H1 (cell line): ENCODE data around the gene KLHL15. TPM values are rescaled to one million over a fixed set of nuclear protein-coding genes. Genes with fewer than 3 reads are reported as not detected.

Experiments used
- CTCF ChIA-PET: fragments of 300-600 bp; sonication (Branson Sonifier 250); formaldehyde crosslinking; loops from one replicate; lab custom pipeline; 2021; ENCODE audit not compliant: partially characterized antibody; lab: Charles Lee
- POLR2A ChIA-PET: fragments of 300-600 bp; sonication (Branson Sonifier 250); formaldehyde crosslinking; loops from one replicate; lab custom pipeline; 2021; ENCODE audit warnings: inconsistent platforms; ENCODE audit not compliant: partially characterized antibody; lab: Charles Lee
- DNase-seq, 2 experiments: peaks; one replicate each; pipeline versions ENCODE4 v3.0.0 to v3.0.0-alpha.2; 2010 to 2022; ENCODE audit warnings: low spot score in 2 of 2, low read depth in 1 of 2, mixed read lengths in 1 of 2
- FAIRE-seq: peaks from 2 replicates; lab custom pipeline; 2011; peaks lifted over from hg19 to GRCh38; lab: Jason Lieb, UNC
- H2AFZ ChIP-seq: 2 replicates; pipeline ENCODE4 v1.8.1; 2012; ENCODE audit warnings: low read length, inconsistent platforms
- H2AK5ac ChIP-seq: 2 replicates; pipeline ENCODE4 v1.6.1; 2013; ENCODE audit warnings: low read depth, low read length
- H2BK120ac ChIP-seq: replicated peaks from 2 replicates; pipeline ENCODE3; 2013; ENCODE audit warnings: low read depth, low read length, inconsistent platforms
- H2BK12ac ChIP-seq: 2 replicates; pipeline ENCODE4 v1.6.1; 2013; ENCODE audit warnings: low read depth, low read length
- H2BK15ac ChIP-seq: 2 replicates; pipeline ENCODE4 v1.6.1; 2013; ENCODE audit warnings: low read length
- H2BK20ac ChIP-seq: 2 replicates; pipeline ENCODE4 v1.6.1; 2013; ENCODE audit warnings: low read length
- H2BK5ac ChIP-seq: 2 replicates; pipeline ENCODE4 v1.6.1; 2013; ENCODE audit warnings: low read depth, low read length
- H3K14ac ChIP-seq: 2 replicates; pipeline ENCODE4 v1.6.1; 2013; ENCODE audit warnings: inconsistent platforms; ENCODE audit not compliant: insufficient read length
- H3K18ac ChIP-seq: 2 replicates; pipeline ENCODE4 v1.6.1; 2013; ENCODE audit warnings: low read length; ENCODE audit errors: extremely low read depth
- H3K23ac ChIP-seq: 2 replicates; pipeline ENCODE4 v1.6.1; 2013; ENCODE audit warnings: inconsistent platforms; ENCODE audit not compliant: insufficient read length
- H3K23me2 ChIP-seq: 2 replicates; pipeline ENCODE4 v1.6.1; 2013; ENCODE audit warnings: low read depth, low read length
- H3K27ac ChIP-seq: 2 replicates; pipeline ENCODE4 v1.6.1; 2011; ENCODE audit warnings: low read depth, low read length, inconsistent platforms
- H3K27me3 ChIP-seq, 4 experiments: replicated peaks in 1 of 4; 1 replicate in 1 of 4; 2 replicates in 3 of 4; pipeline versions ENCODE4 v1.6.1 to v1.8.1; 2011 to 2013; ENCODE audit warnings: low read length in 3 of 4, mild to moderate bottlenecking in 3 of 4, inconsistent platforms in 2 of 4, mixed read lengths in 2 of 4, moderate library complexity in 1 of 4; ENCODE audit not compliant: control insufficient read depth in 3 of 4, insufficient read depth in 3 of 4; ENCODE audit errors: extremely low read depth in 1 of 4
- H3K36me3 ChIP-seq, 4 experiments: 2 replicates each; pipeline versions ENCODE4 v1.6.1 to v1.8.1; 2011 to 2013; ENCODE audit warnings: mild to moderate bottlenecking in 4 of 4, low read length in 3 of 4, moderate library complexity in 2 of 4, control low read depth in 1 of 4, inconsistent platforms in 1 of 4; ENCODE audit not compliant: insufficient read depth in 4 of 4, control insufficient read depth in 2 of 4
- H3K4ac ChIP-seq: replicated peaks from 2 replicates; pipeline ENCODE3; 2013; ENCODE audit warnings: low read length, low read depth, mixed read lengths, inconsistent platforms; ENCODE audit not compliant: insufficient read length
- H3K4me1 ChIP-seq, 4 experiments: replicated peaks in 1 of 4; 1 replicate in 1 of 4; 2 replicates in 3 of 4; pipeline versions ENCODE4 v1.6.1 to v1.8.1; 2011 to 2013; ENCODE audit warnings: low read length in 3 of 4, inconsistent platforms in 2 of 4, mixed read lengths in 1 of 4; ENCODE audit not compliant: insufficient read depth in 4 of 4, control insufficient read depth in 3 of 4
- H3K4me2 ChIP-seq, 2 experiments: 2 replicates each; pipeline versions ENCODE4 v1.6.1 to v1.8.1; 2011 to 2013; ENCODE audit warnings: low read depth in 2 of 2, low read length in 2 of 2, control low read depth in 1 of 2, inconsistent platforms in 1 of 2, mild to moderate bottlenecking in 1 of 2; ENCODE audit not compliant: insufficient read depth in 1 of 2
- H3K4me3 ChIP-seq, 4 experiments: fragments of 200-600, 300-600 bp in 1 of 4; sonication (generic), shearing (Covaris generic), sonication (Bioruptor Twin) in 1 of 4; 2 replicates each; pipeline versions ENCODE4 v1.5.1 to v1.8.1; 2011 to 2016; ENCODE audit warnings: low read length in 4 of 4, low read depth in 3 of 4, control low read depth in 2 of 4, inconsistent platforms in 2 of 4, mild to moderate bottlenecking in 2 of 4, mixed read lengths in 1 of 4, moderate library complexity in 1 of 4; ENCODE audit not compliant: insufficient read depth in 2 of 4; ENCODE audit errors: extremely low read depth in 1 of 4
- H3K56ac ChIP-seq: replicated peaks from 2 replicates; pipeline ENCODE3; 2013; ENCODE audit warnings: low read depth, mild to moderate bottlenecking, mixed read lengths, low read length, inconsistent platforms; ENCODE audit not compliant: insufficient read length
- H3K79me1 ChIP-seq: 2 replicates; pipeline ENCODE4 v1.6.1; 2013; ENCODE audit warnings: low read depth, low read length, control low read depth
- H3K79me2 ChIP-seq, 2 experiments: 2 replicates each; pipeline versions ENCODE4 v1.6.1 to v1.8.1; 2012 to 2013; ENCODE audit warnings: low read length in 2 of 2, mild to moderate bottlenecking in 2 of 2, inconsistent platforms in 1 of 2; ENCODE audit not compliant: insufficient read depth in 2 of 2, control insufficient read depth in 1 of 2
- H3K9ac ChIP-seq, 4 experiments: replicated peaks in 1 of 4; 1 replicate in 1 of 4; 2 replicates in 3 of 4; pipeline versions ENCODE4 v1.6.1 to v1.8.1; 2011 to 2013; ENCODE audit warnings: low read depth in 3 of 4, low read length in 3 of 4, control low read depth in 2 of 4, mild to moderate bottlenecking in 2 of 4, moderate library complexity in 2 of 4, inconsistent platforms in 1 of 4; ENCODE audit errors: extremely low read depth in 1 of 4
- H3K9me3 ChIP-seq, 2 experiments: 2 replicates each; pipeline versions ENCODE4 v1.6.1 to v1.8.1; 2012 to 2013; ENCODE audit warnings: mild to moderate bottlenecking in 2 of 2, moderate library complexity in 2 of 2, control low read depth in 1 of 2, inconsistent platforms in 1 of 2, low read depth in 1 of 2, low read length in 1 of 2, mixed read lengths in 1 of 2; ENCODE audit not compliant: insufficient read depth in 2 of 2
- H4K20me1 ChIP-seq, 2 experiments: replicated peaks in 1 of 2; 2 replicates each; pipeline versions ENCODE3 to v1.8.1; 2011 to 2013; ENCODE audit warnings: inconsistent platforms in 2 of 2, low read length in 2 of 2, mild to moderate bottlenecking in 1 of 2; ENCODE audit not compliant: insufficient read depth in 2 of 2, control insufficient read depth in 1 of 2
- H4K5ac ChIP-seq: 2 replicates; pipeline ENCODE4 v1.6.1; 2013; ENCODE audit warnings: low read length, low read depth, mixed read lengths, inconsistent platforms; ENCODE audit not compliant: insufficient read length
- H4K8ac ChIP-seq: 2 replicates; pipeline ENCODE4 v1.8.0; 2013; ENCODE audit warnings: mild to moderate bottlenecking, moderate library complexity, low read length, inconsistent platforms; ENCODE audit not compliant: insufficient read depth; ENCODE audit errors: extremely low read depth
- H4K91ac ChIP-seq: replicated peaks from 2 replicates; pipeline ENCODE3; 2013; ENCODE audit warnings: low read length, mixed read lengths, inconsistent platforms; ENCODE audit not compliant: insufficient read length
- GTF2F1 ChIP-seq: IDR thresholded peaks from 2 replicates; pipeline ENCODE4 v1.6.1; 2012; ENCODE audit warnings: low read depth, low read length, improper control_type of control experiment, borderline replicate concordance
- JUN ChIP-seq: IDR thresholded peaks from 2 replicates; pipeline ENCODE4 v1.6.1; 2011; ENCODE audit warnings: low read depth, mild to moderate bottlenecking, improper control_type of control experiment, low read length
- MAX ChIP-seq: IDR thresholded peaks from 2 replicates; pipeline ENCODE4 v1.6.1; 2012; ENCODE audit warnings: inconsistent platforms
- NANOG ChIP-seq: IDR thresholded peaks from 2 replicates; pipeline ENCODE4 v1.6.1; 2011; ENCODE audit warnings: low read length, low read depth, mild to moderate bottlenecking, inconsistent platforms; ENCODE audit not compliant: insufficient read depth, poor library complexity, severe bottlenecking
- PHF8 ChIP-seq: fragments of 200-600 bp; sonication (generic); conservative IDR thresholded peaks from 2 replicates; pipeline ENCODE4 v1.7.1; 2012; ENCODE audit warnings: low read depth, mild to moderate bottlenecking, inconsistent platforms, low read length, moderate library complexity
- RBBP5 ChIP-seq: IDR thresholded peaks from 2 replicates; pipeline ENCODE4 v1.7.1; 2012; ENCODE audit warnings: low read depth, mild to moderate bottlenecking, inconsistent platforms, low read length, moderate library complexity, borderline replicate concordance
- SIN3A ChIP-seq, 2 experiments: IDR thresholded peaks in 1 of 2; conservative IDR thresholded peaks in 1 of 2; 2 replicates each; pipeline ENCODE4 v1.6.1; 2011 to 2012; ENCODE audit warnings: low read length in 2 of 2, improper control_type of control experiment in 1 of 2, low read depth in 1 of 2, mild to moderate bottlenecking in 1 of 2
- SRF ChIP-seq: IDR thresholded peaks from 2 replicates; pipeline ENCODE4 v1.6.1; 2011; ENCODE audit warnings: mild to moderate bottlenecking, low read depth, low read length, moderate library complexity
- WGBS, 2 experiments: shearing (Covaris generic) in 1 of 2; methylation state at CpG; one replicate each; pipeline versions ENCODE4 v1.1.6 to v1.1.7; 2013 to 2015; ENCODE audit warnings: low lambda C conversion rate in 2 of 2, mixed read lengths in 2 of 2, inconsistent platforms in 1 of 2, low coverage in 1 of 2, missing lambda C conversion rate in 1 of 2; ENCODE audit not compliant: insufficient replicate concordance in 2 of 2, insufficient coverage in 1 of 2, insufficient read length in 1 of 2; ENCODE audit errors: extremely low coverage in 1 of 2, missing lambda C conversion rate in 1 of 2; 5-methylcytosine and 5-hydroxymethylcytosine counted together
- polyA plus RNA-seq, 7 experiments: library from polyadenylated mRNA; depleted of rRNA in 3 of 7; stranded (reverse) in 5 of 7; unstranded in 2 of 7; fragments of >200 nt in 5 of 7; fragments of 200-250 nt in 2 of 7; gene quantifications; 1 replicate in 5 of 7; 2 replicates in 1 of 7; 4 replicates in 1 of 7; pipeline versions ENCODE4 v1.2.1 to v1.2.3, GENCODE V29; 2011 to 2013; ENCODE audit warnings: missing spikeins in 2 of 7, mixed read lengths in 2 of 7
- total RNA-seq: library from RNA; stranded (reverse); fragmentation: NEBNext Ultra II Directional; extraction: Animal tissue kit (Norgen Biotek cat#: 25700); gene quantifications from 2 replicates; pipeline ENCODE4 v1.2.1, GENCODE V29; 2021
- TF ChIP-seq, protein P1 (sequence below), 3 experiments: IDR thresholded peaks; 1 replicate in 2 of 3; 2 replicates in 1 of 3; pipeline versions ENCODE4 v1.5.1 to v1.6.1; 2011; ENCODE audit warnings: low read length in 3 of 3, mild to moderate bottlenecking in 3 of 3, inconsistent platforms in 2 of 3, low read depth in 1 of 3, moderate library complexity in 1 of 3; ENCODE audit not compliant: insufficient read depth in 1 of 3; ENCODE audit errors: control extremely low read depth in 1 of 3

The KLHL15 gene
- total and polyA plus RNA-seq, 2 of the 8 experiments (the other 6 are each of a cell fraction or from before 2014, with no cell fraction given) = 3.7 to 8.9 TPM

DNA sequence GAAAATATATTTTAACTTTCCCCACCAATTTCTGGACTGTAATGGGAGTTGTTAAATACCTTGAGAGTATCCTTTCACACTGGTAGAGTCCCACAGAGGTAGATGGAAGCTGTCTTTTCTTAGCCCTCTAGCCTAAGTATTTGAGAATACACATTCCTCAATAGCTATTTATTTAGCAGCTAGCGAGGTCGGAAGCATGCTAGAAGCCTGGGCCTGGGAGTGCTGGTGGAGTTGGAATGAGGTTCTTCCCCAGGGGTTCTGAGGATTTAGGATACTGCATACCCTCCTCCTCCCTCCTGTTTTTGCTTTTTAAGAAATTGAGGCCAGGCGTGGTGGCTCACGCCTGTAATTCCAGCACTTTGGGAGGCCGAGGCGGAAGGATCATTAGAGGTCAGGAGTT, 999 bp upstream of the KLHL15 start:
- peaks cover 0 to 7% (median 0%) of the 10 kb centered on the region in 4 experiments; a peak in 1 of 7 replicates for H3K4me1 ChIP-seq
- POLR2A ChIA-PET = interaction anchor here (0.7 to 4.6 kb wide), 2 partner anchors 28 to 858 kb away, joined by 4 to 37 read pairs; partner anchors contain the start of gene EIF2S3
- no peak overlapping the region for H3K4me3 ChIP-seq
- peaks cover 0 to 3% (median 0%) of the 10 kb centered on the region in 4 experiments; a peak in 2 of 7 replicates for H3K27me3 ChIP-seq
- H3K56ac ChIP-seq = no peak overlapping the region
- no peak overlapping the region for H4K91ac ChIP-seq
- no peak overlapping the region for H2BK20ac ChIP-seq
- no peaks in the 10 kb centered on the region for H3K9me3 ChIP-seq
- H4K5ac ChIP-seq = no peak overlapping the region
- H2BK12ac ChIP-seq = no peak overlapping the region
- H3K27ac ChIP-seq = no peak overlapping the region
- no peaks in the 10 kb centered on the region for H4K20me1 ChIP-seq
- H2BK5ac ChIP-seq = no peak overlapping the region
- no peak for DNase-seq
- 0 out of 2 replicates have a peak, but pooled peaks cover 3% of the 10 kb centered on the region for H3K23me2 ChIP-seq
- H3K36me3 ChIP-seq = no peaks in the 10 kb centered on the region
- 54% methylated on average over 4 of the region's 6 CpGs; no CpG with 5 or more reads in 1 of the 2 experiments for WGBS, 2 experiments
- no peak overlapping the region for H2BK15ac ChIP-seq
- H3K18ac ChIP-seq = no peak overlapping the region
- no peak overlapping the region for H2BK120ac ChIP-seq
- H3K79me1 ChIP-seq = no peaks in the 10 kb centered on the region
- H4K8ac ChIP-seq = no peak overlapping the region
- H3K14ac ChIP-seq = no peak overlapping the region
- no peak overlapping the region for H2AFZ ChIP-seq
- H2AK5ac ChIP-seq = no peak overlapping the region
- no peak overlapping the region for H3K4ac ChIP-seq
- CTCF ChIA-PET = interaction anchor here (0.5 to 3.3 kb wide), 3 partner anchors 27 to 115 kb away, joined by 3 to 23 read pairs (median 3); partner anchors contain the start of gene EIF2S3
- no peak for FAIRE-seq
- H3K23ac ChIP-seq = no peak overlapping the region
- H3K4me2 ChIP-seq = no peak overlapping the region
- H3K79me2 ChIP-seq = peaks cover 0 to 16% of the 10 kb centered on the region in 2 experiments; a peak in 2 of 4 replicates
- no peak overlapping the region for H3K9ac ChIP-seq
- no peak for TF ChIP-seq SRF
- no peak for TF ChIP-seq PHF8
- TF ChIP-seq RBBP5 = no peak
- no peak for TF ChIP-seq GTF2F1
- no peak for TF ChIP-seq NANOG
- no peak for TF ChIP-seq JUN
- TF ChIP-seq SIN3A (conservative IDR thresholded peaks at IDR 0.05 in 1 of 2, IDR thresholded peaks at IDR 0.05 in 1 of 2; ENCODE audit: low read depth in 1 of 2, low read length in 2 of 2) = no peak
- no peak for TF ChIP-seq MAX
- TF ChIP-seq, protein P1, sequence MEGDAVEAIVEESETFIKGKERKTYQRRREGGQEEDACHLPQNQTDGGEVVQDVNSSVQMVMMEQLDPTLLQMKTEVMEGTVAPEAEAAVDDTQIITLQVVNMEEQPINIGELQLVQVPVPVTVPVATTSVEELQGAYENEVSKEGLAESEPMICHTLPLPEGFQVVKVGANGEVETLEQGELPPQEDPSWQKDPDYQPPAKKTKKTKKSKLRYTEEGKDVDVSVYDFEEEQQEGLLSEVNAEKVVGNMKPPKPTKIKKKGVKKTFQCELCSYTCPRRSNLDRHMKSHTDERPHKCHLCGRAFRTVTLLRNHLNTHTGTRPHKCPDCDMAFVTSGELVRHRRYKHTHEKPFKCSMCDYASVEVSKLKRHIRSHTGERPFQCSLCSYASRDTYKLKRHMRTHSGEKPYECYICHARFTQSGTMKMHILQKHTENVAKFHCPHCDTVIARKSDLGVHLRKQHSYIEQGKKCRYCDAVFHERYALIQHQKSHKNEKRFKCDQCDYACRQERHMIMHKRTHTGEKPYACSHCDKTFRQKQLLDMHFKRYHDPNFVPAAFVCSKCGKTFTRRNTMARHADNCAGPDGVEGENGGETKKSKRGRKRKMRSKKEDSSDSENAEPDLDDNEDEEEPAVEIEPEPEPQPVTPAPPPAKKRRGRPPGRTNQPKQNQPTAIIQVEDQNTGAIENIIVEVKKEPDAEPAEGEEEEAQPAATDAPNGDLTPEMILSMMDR (IDR thresholded peaks at IDR 0.05; ENCODE audit: control extremely low read depth in 1 of 3, insufficient read depth in 1 of 3, low read depth in 1 of 3, low read length in 3 of 3) = no peak
